ENCODE data around the gene MALRD1.

Gene MALRD1

GRCh38 chr10:19024611-19025010, 24.0 kb upstream of the MALRD1 start:
- H3K4me3 ChIP-seq (ENCODE audit: low read length): no peak overlapping the region
- DNase-seq (ENCODE audit: low read depth): no peak
- no peak for TF ChIP-seq CTCF (conservative IDR thresholded peaks at IDR 0.05; ENCODE audit: low read depth, low read length)

GRCh38 chr10:19031763-19032162, 16.8 kb upstream of the MALRD1 start:
- TF ChIP-seq CTCF (conservative IDR thresholded peaks at IDR 0.05; ENCODE audit: low read depth, low read length): no peak
- no peak for DNase-seq (ENCODE audit: low read depth)
- no peak overlapping the region for H3K4me3 ChIP-seq (ENCODE audit: low read length)

- no peak for TF ChIP-seq CTCF (conservative IDR thresholded peaks at IDR 0.05; ENCODE audit: low read depth, low read length)
- H3K4me3 ChIP-seq (ENCODE audit: low read length): no peak overlapping the region
- no peak for DNase-seq (ENCODE audit: low read depth)
Observed at GRCh38 chr10:19033741-19034140, 14.9 kb upstream of the MALRD1 start.

- no peak for TF ChIP-seq CTCF (conservative IDR thresholded peaks at IDR 0.05; ENCODE audit: low read depth, low read length)
- H3K4me3 ChIP-seq (ENCODE audit: low read length): no peak overlapping the region
- DNase-seq (ENCODE audit: low read depth): peak; percentile 84
Observed at GRCh38 chr10:19041171-19041570, 7.4 kb upstream of the MALRD1 start.

- DNase-seq (ENCODE audit: low read depth): no peak
- no peak overlapping the region for H3K4me3 ChIP-seq (ENCODE audit: low read length)
- TF ChIP-seq CTCF (conservative IDR thresholded peaks at IDR 0.05; ENCODE audit: low read depth, low read length): no peak
Observed at GRCh38 chr10:19043431-19043830, 5.2 kb upstream of the MALRD1 start.

- no peak overlapping the region for H3K4me3 ChIP-seq (ENCODE audit: low read length)
- DNase-seq (ENCODE audit: low read depth): no peak
- no peak for TF ChIP-seq CTCF (conservative IDR thresholded peaks at IDR 0.05; ENCODE audit: low read depth, low read length)
Observed at GRCh38 chr10:19046679-19047078, 1.9 kb upstream of the MALRD1 start.

GRCh38 chr10:19048891-19049290, 290 bp downstream of the MALRD1 start:
- H3K4me3 ChIP-seq (ENCODE audit: low read length): no peak overlapping the region
- TF ChIP-seq CTCF (conservative IDR thresholded peaks at IDR 0.05; ENCODE audit: low read depth, low read length): no peak
- no peak for DNase-seq (ENCODE audit: low read depth)
